Sigmoid colon (tissue), 3 donors: ENCODE measurements around the gene ATG5.

Source experiments
- CTCF ChIP-seq, 4 experiments: fragments of 450-650 bp in 3 of 4; fragments of 200-600 bp in 1 of 4; IDR thresholded peaks; one replicate each; pipeline ENCODE4 v1.5.1; 2016 to 2019; ENCODE audit warnings: antibody characterized with exemption in 4 of 4, mild to moderate bottlenecking in 3 of 4, moderate library complexity in 2 of 4
- POLR2A ChIP-seq, 2 donors: fragments of 450-650 bp; IDR thresholded peaks; one replicate each; pipeline ENCODE4 v1.6.1; 2016; ENCODE audit warnings: antibody characterized with exemption in 2 of 2, mild to moderate bottlenecking in 2 of 2, moderate library complexity in 2 of 2

- no peak for TF ChIP-seq POLR2A (IDR thresholded peaks at IDR 0.05)
- TF ChIP-seq CTCF (IDR thresholded peaks at IDR 0.05): no peak
Measured at GRCh38 chr6:106197441-106197840, 128.1 kb downstream of the ATG5 start.
